Liver (tissue), 9 donors: Measurements from ENCODE around the gene GGN. TPM values are rescaled to one million over a fixed set of nuclear protein-coding genes. Genes with fewer than 3 reads are reported as not detected.
"Not testable (repeated sequence)": the region's sequence is repeated elsewhere in the genome, so short reads cannot be mapped to it uniquely, and the experiment has no call there.

ENCODE experiments used
- DNase-seq: peaks from one replicate; pipeline ENCODE4 v3.0.0-alpha.2; 2017; ENCODE audit warnings: low spot score
- H3K27ac ChIP-seq, 2 donors: one replicate each; pipeline ENCODE4 v1.7.0; 2013; ENCODE audit warnings: inconsistent platforms in 2 of 2, low read length in 2 of 2, control low read depth in 1 of 2, low read depth in 1 of 2, mild to moderate bottlenecking in 1 of 2
- H3K27me3 ChIP-seq, 4 donors: one replicate each; pipeline versions ENCODE4 v1.6.1 to v1.7.0; 2013; ENCODE audit warnings: low read length in 3 of 4, inconsistent platforms in 1 of 4, mild to moderate bottlenecking in 1 of 4, moderate library complexity in 1 of 4; ENCODE audit not compliant: control insufficient read depth in 4 of 4, insufficient read depth in 4 of 4
- H3K36me3 ChIP-seq, 4 donors: one replicate each; pipeline versions ENCODE4 v1.6.1 to v1.7.0; 2013; ENCODE audit warnings: low read length in 3 of 4, mild to moderate bottlenecking in 3 of 4, low read depth in 1 of 4, moderate library complexity in 1 of 4; ENCODE audit not compliant: control insufficient read depth in 4 of 4, insufficient read depth in 3 of 4
- H3K4me1 ChIP-seq, 4 donors: one replicate each; pipeline versions ENCODE4 v1.6.1 to v1.7.0; 2013; ENCODE audit warnings: low read length in 3 of 4, mild to moderate bottlenecking in 3 of 4, moderate library complexity in 1 of 4; ENCODE audit not compliant: control insufficient read depth in 4 of 4, insufficient read depth in 4 of 4
- H3K4me3 ChIP-seq, 3 donors: one replicate each; pipeline versions ENCODE4 v1.6.1 to v1.7.0; 2013; ENCODE audit warnings: low read length in 3 of 3, control low read depth in 1 of 3, low read depth in 1 of 3, mild to moderate bottlenecking in 1 of 3
- H3K9ac ChIP-seq, 2 donors: one replicate each; pipeline ENCODE4 v1.7.0; 2013; ENCODE audit warnings: low read length in 2 of 2, mild to moderate bottlenecking in 2 of 2, moderate library complexity in 2 of 2, control low read depth in 1 of 2, low read depth in 1 of 2
- H3K9me3 ChIP-seq, 4 donors: one replicate each; pipeline versions ENCODE4 v1.6.1 to v1.7.0; 2013; ENCODE audit warnings: low read length in 3 of 4; ENCODE audit not compliant: control insufficient read depth in 4 of 4
- EGR1 ChIP-seq, 2 donors: IDR thresholded peaks; 2 replicates each; pipeline ENCODE4 v1.6.1; 2016 to 2018; ENCODE audit warnings: antibody characterized with exemption in 2 of 2, low read depth in 2 of 2
- FOXA1 ChIP-seq: IDR thresholded peaks from 2 replicates; pipeline ENCODE4 v1.6.1; 2016; ENCODE audit warnings: antibody characterized with exemption
- FOXA2 ChIP-seq: IDR thresholded peaks from 2 replicates; pipeline ENCODE4 v1.6.1; 2016; ENCODE audit warnings: antibody characterized with exemption
- HNF4A ChIP-seq, 2 donors: conservative IDR thresholded peaks; 2 replicates each; pipeline ENCODE4 v1.6.1; 2016; ENCODE audit warnings: antibody characterized with exemption in 2 of 2, mild to moderate bottlenecking in 2 of 2
- HNF4G ChIP-seq: IDR thresholded peaks from 2 replicates; pipeline ENCODE4 v1.6.1; 2016; ENCODE audit warnings: antibody characterized with exemption
- JUND ChIP-seq, 2 donors: IDR thresholded peaks; 2 replicates each; pipeline ENCODE4 v1.6.1; 2016; ENCODE audit warnings: antibody characterized with exemption in 2 of 2
- MAX ChIP-seq: IDR thresholded peaks from 2 replicates; pipeline ENCODE4 v1.6.1; 2016; ENCODE audit warnings: antibody characterized with exemption
- NR2F2 ChIP-seq: IDR thresholded peaks from 2 replicates; pipeline ENCODE4 v1.6.1; 2016; ENCODE audit warnings: antibody characterized with exemption
- RAD21 ChIP-seq, 2 donors: IDR thresholded peaks; 2 replicates each; pipeline ENCODE4 v1.6.1; 2016; ENCODE audit warnings: antibody characterized with exemption in 2 of 2, mild to moderate bottlenecking in 2 of 2
- RXRA ChIP-seq, 2 donors: IDR thresholded peaks; 2 replicates each; pipeline ENCODE4 v1.6.1; 2017 to 2018; ENCODE audit warnings: antibody characterized with exemption in 2 of 2, mild to moderate bottlenecking in 1 of 2
- SP1 ChIP-seq: IDR thresholded peaks from 2 replicates; pipeline ENCODE4 v1.6.1; 2018; ENCODE audit warnings: antibody characterized with exemption, mild to moderate bottlenecking
- TAF1 ChIP-seq: conservative IDR thresholded peaks from 2 replicates; pipeline ENCODE4 v1.6.1; 2016; ENCODE audit warnings: antibody characterized with exemption, mild to moderate bottlenecking
- YY1 ChIP-seq: IDR thresholded peaks from 2 replicates; pipeline ENCODE4 v1.6.1; 2016; ENCODE audit warnings: antibody characterized with exemption, mild to moderate bottlenecking
- ZBTB33 ChIP-seq: IDR thresholded peaks from 2 replicates; pipeline ENCODE4 v1.6.1; 2016; ENCODE audit warnings: antibody characterized with exemption
- WGBS: extraction: QIAGEN DNeasy Blood & Tissue Kit; methylation state at CpG from one replicate; pipeline ENCODE4 v1.1.7; 2013; 5-methylcytosine and 5-hydroxymethylcytosine counted together
- polyA plus RNA-seq, 2 donors: library from polyadenylated mRNA; stranded (reverse) in 1 of 2; unstranded in 1 of 2; fragments of 200-250 nt in 1 of 2; fragments of >200 nt in 1 of 2; fragmentation: Nextera tagmentation in 1 of 2; extraction: Ambion mirVana in 1 of 2; gene quantifications; one replicate each; pipeline versions ENCODE4 v1.2.1 to v1.2.3, GENCODE V29; 2013 to 2015
- total RNA-seq, 2 donors: library from RNA; depleted of rRNA; stranded (reverse); fragments of >200 nt; gene quantifications; one replicate each; pipeline ENCODE4 v1.2.3, GENCODE V29; 2014
- TF ChIP-seq, protein P1 (sequence below): IDR thresholded peaks from 2 replicates; pipeline ENCODE4 v1.6.1; 2016; ENCODE audit warnings: antibody characterized with exemption
- TF ChIP-seq, protein P2 (sequence below): IDR thresholded peaks from 2 replicates; pipeline ENCODE4 v1.6.1; 2016; ENCODE audit warnings: antibody characterized with exemption, mild to moderate bottlenecking
- donor health status: healthy.
- donor health status: healthy.
- donor health status: healthy.
- donor health status: healthy.
- donor health status: healthy.

The GGN gene
- total and polyA plus RNA-seq, 4 donors = not detected

- no peak for DNase-seq
- H3K9ac ChIP-seq = no peak overlapping the region
- no peaks in the 10 kb centered on the region for H3K36me3 ChIP-seq
- 89% methylated on average over 11 of the region's 11 CpGs for WGBS
- TF ChIP-seq JUND (IDR thresholded peaks at IDR 0.05) (no peak), FOXA2 (no peak), TAF1 (no peak), NR2F2 (no peak), RAD21 (IDR thresholded peaks at IDR 0.05) (no peak), FOXA1 (no peak), HNF4G (no peak), SP1 (no peak), EGR1 (IDR thresholded peaks at IDR 0.05; ENCODE audit: low read depth in 2 of 2) (no peak), MAX (no peak), ZBTB33 (no peak), HNF4A (conservative IDR thresholded peaks at IDR 0.05) (no peak), YY1 (no peak), RXRA (IDR thresholded peaks at IDR 0.05) (no peak)
- TF ChIP-seq, protein P1, sequence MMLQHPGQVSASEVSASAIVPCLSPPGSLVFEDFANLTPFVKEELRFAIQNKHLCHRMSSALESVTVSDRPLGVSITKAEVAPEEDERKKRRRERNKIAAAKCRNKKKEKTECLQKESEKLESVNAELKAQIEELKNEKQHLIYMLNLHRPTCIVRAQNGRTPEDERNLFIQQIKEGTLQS = no peak
- TF ChIP-seq, protein P2, sequence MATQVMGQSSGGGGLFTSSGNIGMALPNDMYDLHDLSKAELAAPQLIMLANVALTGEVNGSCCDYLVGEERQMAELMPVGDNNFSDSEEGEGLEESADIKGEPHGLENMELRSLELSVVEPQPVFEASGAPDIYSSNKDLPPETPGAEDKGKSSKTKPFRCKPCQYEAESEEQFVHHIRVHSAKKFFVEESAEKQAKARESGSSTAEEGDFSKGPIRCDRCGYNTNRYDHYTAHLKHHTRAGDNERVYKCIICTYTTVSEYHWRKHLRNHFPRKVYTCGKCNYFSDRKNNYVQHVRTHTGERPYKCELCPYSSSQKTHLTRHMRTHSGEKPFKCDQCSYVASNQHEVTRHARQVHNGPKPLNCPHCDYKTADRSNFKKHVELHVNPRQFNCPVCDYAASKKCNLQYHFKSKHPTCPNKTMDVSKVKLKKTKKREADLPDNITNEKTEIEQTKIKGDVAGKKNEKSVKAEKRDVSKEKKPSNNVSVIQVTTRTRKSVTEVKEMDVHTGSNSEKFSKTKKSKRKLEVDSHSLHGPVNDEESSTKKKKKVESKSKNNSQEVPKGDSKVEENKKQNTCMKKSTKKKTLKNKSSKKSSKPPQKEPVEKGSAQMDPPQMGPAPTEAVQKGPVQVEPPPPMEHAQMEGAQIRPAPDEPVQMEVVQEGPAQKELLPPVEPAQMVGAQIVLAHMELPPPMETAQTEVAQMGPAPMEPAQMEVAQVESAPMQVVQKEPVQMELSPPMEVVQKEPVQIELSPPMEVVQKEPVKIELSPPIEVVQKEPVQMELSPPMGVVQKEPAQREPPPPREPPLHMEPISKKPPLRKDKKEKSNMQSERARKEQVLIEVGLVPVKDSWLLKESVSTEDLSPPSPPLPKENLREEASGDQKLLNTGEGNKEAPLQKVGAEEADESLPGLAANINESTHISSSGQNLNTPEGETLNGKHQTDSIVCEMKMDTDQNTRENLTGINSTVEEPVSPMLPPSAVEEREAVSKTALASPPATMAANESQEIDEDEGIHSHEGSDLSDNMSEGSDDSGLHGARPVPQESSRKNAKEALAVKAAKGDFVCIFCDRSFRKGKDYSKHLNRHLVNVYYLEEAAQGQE = no peak
- no peak overlapping the region for H3K27ac ChIP-seq
- H3K9me3 ChIP-seq = no peaks in the 10 kb centered on the region
- H3K4me1 ChIP-seq = peaks cover 0 to under 1% (median 0%) of the 10 kb centered on the region in 4 donors
- H3K4me3 ChIP-seq = no peak overlapping the region
- no peaks in the 10 kb centered on the region for H3K27me3 ChIP-seq
Measured at GRCh38 chr19:38412961-38413360, 25.1 kb upstream of the GGN start.

DNA sequence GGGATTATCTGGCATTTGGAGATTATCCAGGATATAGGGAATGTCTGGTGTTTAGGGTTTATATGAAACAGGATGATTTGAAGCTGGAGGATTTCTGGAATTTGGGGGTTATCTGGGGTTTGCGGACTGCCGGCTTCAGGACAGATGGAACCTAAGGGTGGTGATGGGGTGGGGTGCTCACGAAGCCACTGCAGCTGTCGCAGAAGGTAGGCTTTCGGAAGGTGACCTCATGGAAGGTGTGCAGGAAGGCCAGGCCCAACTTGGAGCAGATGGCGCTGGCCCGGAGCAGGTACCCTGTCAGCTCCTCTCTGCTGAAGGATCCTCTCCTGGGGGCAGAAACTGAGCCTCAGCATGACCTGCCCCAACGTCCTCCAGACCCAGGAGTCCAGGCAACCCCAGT lies 24.7 kb upstream of the GGN start:
- Histone ChIP-seq H3K36me3 (no peaks in the 10 kb centered on the region), H3K27me3 (no peaks in the 10 kb centered on the region), H3K4me1 (no peaks in the 10 kb centered on the region), H3K4me3 (no peak overlapping the region), H3K9ac (no peak overlapping the region), H3K27ac (no peak overlapping the region), H3K9me3 (no peaks in the 10 kb centered on the region)
- WGBS = 94% methylated on average over 8 of the region's 8 CpGs
- TF ChIP-seq RAD21 (IDR thresholded peaks at IDR 0.05) = no peak
- TF ChIP-seq JUND (IDR thresholded peaks at IDR 0.05) = no peak
- TF ChIP-seq YY1 = no peak
- DNase-seq = no peak

GRCh38 chr19:38411898-38412297 lies 24.1 kb upstream of the GGN start:
- H3K36me3 ChIP-seq, H3K27ac ChIP-seq, H3K4me3 ChIP-seq, H3K27me3 ChIP-seq, H3K4me1 ChIP-seq, H3K9me3 ChIP-seq, H3K9ac ChIP-seq, DNase-seq: not testable (repeated sequence)
- WGBS = 86% methylated on average over 5 of the region's 5 CpGs
